Heart left ventricle (tissue), 16 donors: ENCODE measurements around the gene CDH20. TPM values are rescaled to one million over a fixed set of nuclear protein-coding genes. Genes with fewer than 3 reads are reported as not detected.

ENCODE experiments used
- ATAC-seq, 4 donors: fragments of 200-7000 bp; cut with Tn5 transposase; one replicate each; pipeline ENCODE4 v1.9.1; 2020 to 2022; ENCODE audit warnings: moderate library complexity in 4 of 4, mild to moderate bottlenecking in 3 of 4, moderate number of reproducible peaks in 1 of 4
- DNase-seq, 5 donors: peaks; one replicate each; pipeline ENCODE4 v3.0.0-alpha.2; 2020
- H3K27ac ChIP-seq, 12 donors: fragments of 200-600 bp; sonication (generic) in 4 of 12; one replicate each; pipeline versions ENCODE4 v1.5.0 to v1.8.0; 2016 to 2022; ENCODE audit warnings: mild to moderate bottlenecking in 2 of 12
- H3K27me3 ChIP-seq, 9 donors: fragments of 200-600 bp; sonication (generic) in 2 of 9; one replicate each; pipeline versions ENCODE4 v1.5.1 to v1.8.0; 2016 to 2022; ENCODE audit warnings: mild to moderate bottlenecking in 3 of 9
- H3K36me3 ChIP-seq, 9 donors: fragments of 200-600 bp; sonication (generic) in 2 of 9; one replicate each; pipeline versions ENCODE4 v1.5.0 to v1.8.0; 2018 to 2022; ENCODE audit warnings: mild to moderate bottlenecking in 2 of 9
- H3K4me1 ChIP-seq, 12 donors: fragments of 200-600 bp; sonication (generic) in 4 of 12; one replicate each; pipeline versions ENCODE4 v1.5.0 to v1.8.0; 2016 to 2022; ENCODE audit warnings: mild to moderate bottlenecking in 3 of 12
- H3K4me3 ChIP-seq, 12 donors: fragments of 200-600 bp; sonication (generic) in 4 of 12; one replicate each; pipeline versions ENCODE4 v1.5.0 to v1.8.0; 2017 to 2022; ENCODE audit warnings: mild to moderate bottlenecking in 9 of 12, moderate library complexity in 4 of 12
- H3K9me3 ChIP-seq, 12 donors: fragments of 200-600 bp; sonication (generic) in 4 of 12; one replicate each; pipeline versions ENCODE4 v1.5.0 to v1.8.0; 2016 to 2022; ENCODE audit warnings: mild to moderate bottlenecking in 1 of 12
- POLR2A ChIP-seq, 2 donors: fragments of 450-650 bp; IDR thresholded peaks; one replicate each; pipeline ENCODE4 v1.6.1; 2017; ENCODE audit warnings: antibody characterized with exemption in 2 of 2, mild to moderate bottlenecking in 2 of 2, moderate library complexity in 2 of 2
- WGBS, 4 donors: extraction: QIAGEN DNeasy Blood & Tissue Kit in 2 of 4; methylation state at CpG; one replicate each; pipeline versions ENCODE4 v1.1.5 to v1.1.7; 2013 to 2018; 5-methylcytosine and 5-hydroxymethylcytosine counted together
- intact Hi-C, 10 donors: fragments of 100-400 bp; cut with DNase I; formaldehyde crosslinking; loops; one replicate each; pipeline versions ENCODE4 v1.11.1 to v1.14.2; 2022
- polyA plus RNA-seq, 2 donors: library from polyadenylated mRNA; stranded (reverse); fragments of 200-250 nt; gene quantifications; one replicate each; pipeline ENCODE4 v1.2.3, GENCODE V29; 2013
- total RNA-seq, 9 donors: library from RNA; depleted of rRNA in 2 of 9; stranded (reverse); fragments of >200 nt in 2 of 9; fragmentation: NEBNext Ultra II Directional in 3 of 9; extraction: Animal tissue kit (Norgen Biotek cat#: 25700) in 3 of 9; gene quantifications; one replicate each; pipeline versions ENCODE4 v1.1.0 to v1.2.4, GENCODE V29; 2016 to 2023
- TF ChIP-seq, protein P1 (sequence below), 12 donors: fragments of 200-600 bp; sonication (generic) in 4 of 12; IDR thresholded peaks; one replicate each; pipeline versions ENCODE4 v1.5.0 to v1.8.0; 2018 to 2022; ENCODE audit warnings: antibody characterized with exemption in 12 of 12, mild to moderate bottlenecking in 5 of 12
- donor health status: ischemic (EF 13 %, LVEDD 7.1; RV severe dilation, severe dysfunction).
- donor health status: healthy with polysubstance abuse.
- donor health status: DM: no; HTN: yes; CAD: no.
- donor health status: DM: no; HTN: no; CAD: no.
- donor health status: ischemic (EF 25% LVEDD 6.9; RV normal size, moderate dysfunction).
- donor health status: ischemic (EF 25% LVEDD 5.7; RV mildly dilated, moderate dysfunction).
- donor health status: healthy.
- donor health status: DM: yes; HTN: yes; CAD: no.
- donor health status: ischemic (EF 35%, LVEDD 5.7; RV mildly dilated, moderate dysfunction).
- donor health status: nonischemic (EF 11% LVEDD 7.7; RV severe dilation, severe dysfunction).
- donor health status: DM: yes; HTN: yes; CAD: no.
- donor health status: PGD.
- donor health status: ischemic (EF 29% LVEDD 5.4; RV normal size, mild dysfunction).
- donor health status: nonischemic (EF 23%, LVEDD 6.1; RV moderate dilation, normal function).

The CDH20 gene
- total and polyA plus RNA-seq, 11 donors: 0.03 to 0.20 (median 0.15) TPM; not detected in 8

GRCh38 chr18:61340148-61340547 lies 6.9 kb downstream of the CDH20 start:
- TF ChIP-seq, protein P1, sequence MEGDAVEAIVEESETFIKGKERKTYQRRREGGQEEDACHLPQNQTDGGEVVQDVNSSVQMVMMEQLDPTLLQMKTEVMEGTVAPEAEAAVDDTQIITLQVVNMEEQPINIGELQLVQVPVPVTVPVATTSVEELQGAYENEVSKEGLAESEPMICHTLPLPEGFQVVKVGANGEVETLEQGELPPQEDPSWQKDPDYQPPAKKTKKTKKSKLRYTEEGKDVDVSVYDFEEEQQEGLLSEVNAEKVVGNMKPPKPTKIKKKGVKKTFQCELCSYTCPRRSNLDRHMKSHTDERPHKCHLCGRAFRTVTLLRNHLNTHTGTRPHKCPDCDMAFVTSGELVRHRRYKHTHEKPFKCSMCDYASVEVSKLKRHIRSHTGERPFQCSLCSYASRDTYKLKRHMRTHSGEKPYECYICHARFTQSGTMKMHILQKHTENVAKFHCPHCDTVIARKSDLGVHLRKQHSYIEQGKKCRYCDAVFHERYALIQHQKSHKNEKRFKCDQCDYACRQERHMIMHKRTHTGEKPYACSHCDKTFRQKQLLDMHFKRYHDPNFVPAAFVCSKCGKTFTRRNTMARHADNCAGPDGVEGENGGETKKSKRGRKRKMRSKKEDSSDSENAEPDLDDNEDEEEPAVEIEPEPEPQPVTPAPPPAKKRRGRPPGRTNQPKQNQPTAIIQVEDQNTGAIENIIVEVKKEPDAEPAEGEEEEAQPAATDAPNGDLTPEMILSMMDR (IDR thresholded peaks at IDR 0.05): no peak
- no peak for TF ChIP-seq POLR2A (IDR thresholded peaks at IDR 0.05)
- no peaks in the 10 kb centered on the region for H3K4me1 ChIP-seq
- no peaks in the 10 kb centered on the region for H3K36me3 ChIP-seq
- DNase-seq (no peak), ATAC-seq (no peak)
- 0% methylated on average over 1 of the region's 1 CpG for whole genome bisulfite sequencing, 4 donors
- intact Hi-C loops: no loop called here
- H3K9me3 ChIP-seq: no peaks in the 10 kb centered on the region
- H3K27ac ChIP-seq: no peak overlapping the region
- H3K27me3 ChIP-seq: peaks cover 0 to 13% (median 2%) of the 10 kb centered on the region in 9 donors
- H3K4me3 ChIP-seq: no peak overlapping the region

DNA sequence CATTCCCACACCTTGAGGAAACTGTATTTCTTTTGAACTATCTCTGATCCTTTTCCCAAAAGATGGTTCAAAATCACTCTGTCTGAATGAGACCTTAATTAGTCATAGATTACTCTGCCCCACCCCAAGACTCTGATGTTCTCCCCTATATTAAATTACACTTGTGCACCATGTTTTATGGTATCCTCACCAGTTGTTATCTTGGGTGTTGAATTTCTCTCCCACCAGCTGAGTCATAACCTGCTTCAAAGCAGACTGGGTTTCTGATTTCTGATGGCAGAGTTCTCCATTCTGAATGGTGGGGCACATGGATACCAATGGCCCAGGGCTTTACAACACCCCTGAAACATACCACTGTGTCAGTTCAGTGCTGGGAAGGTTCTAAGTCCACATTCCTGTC lies 15.0 kb downstream of the CDH20 start:
- no peaks in the 10 kb centered on the region for H3K36me3 ChIP-seq
- no peak for TF ChIP-seq POLR2A (IDR thresholded peaks at IDR 0.05)
- TF ChIP-seq, protein P1 (IDR thresholded peaks at IDR 0.05): no peak
- DNase-seq: no peak
- no peaks in the 10 kb centered on the region for H3K9me3 ChIP-seq
- no peak overlapping the region for H3K4me3 ChIP-seq
- intact Hi-C loops: no loop called here
- H3K27ac ChIP-seq: no peak overlapping the region
- H3K27me3 ChIP-seq: no peaks in the 10 kb centered on the region
- no peaks in the 10 kb centered on the region for H3K4me1 ChIP-seq
- no peak for ATAC-seq

- H3K36me3 ChIP-seq: no peaks in the 10 kb centered on the region
- ATAC-seq (no peak), DNase-seq (no peak)
- TF ChIP-seq, protein P1 (IDR thresholded peaks at IDR 0.05): no peak
- TF ChIP-seq POLR2A (IDR thresholded peaks at IDR 0.05): no peak
- H3K27ac ChIP-seq: no peak overlapping the region
- no peaks in the 10 kb centered on the region for H3K27me3 ChIP-seq
- 82 to 93% (median 84%) methylated on average over 2 of the region's 2 CpGs for WGBS, 4 donors
- no peak overlapping the region for H3K4me3 ChIP-seq
- no peaks in the 10 kb centered on the region for H3K4me1 ChIP-seq
- H3K9me3 ChIP-seq: no peaks in the 10 kb centered on the region
- intact Hi-C loops: no loop called here
Observed at GRCh38 chr18:61350578-61350977, 17.3 kb downstream of the CDH20 start.

GRCh38 chr18:61352059-61352458 lies 18.8 kb downstream of the CDH20 start:
- intact Hi-C loops: no loop called here
- Histone ChIP-seq H3K4me1 (no peaks in the 10 kb centered on the region), H3K27ac (no peak overlapping the region), H3K36me3 (no peaks in the 10 kb centered on the region), H3K27me3 (no peaks in the 10 kb centered on the region), H3K9me3 (no peaks in the 10 kb centered on the region), H3K4me3 (no peak overlapping the region)
- DNase-seq (no peak), ATAC-seq (no peak)
- TF ChIP-seq POLR2A (IDR thresholded peaks at IDR 0.05): no peak
- TF ChIP-seq, protein P1 (IDR thresholded peaks at IDR 0.05): no peak
- 78 to 91% (median 82%) methylated on average over 1 of the region's 1 CpG for whole genome bisulfite sequencing, 4 donors
